ENCODE data around the gene ZBTB39.
"Not testable (repeated sequence)": the region's sequence is repeated elsewhere in the genome, so short reads cannot be mapped to it uniquely, and the experiment has no call there.

GRCh38 chr12:56985714-56986113, 20.6 kb downstream of the ZBTB39 start:
- TF ChIP-seq CTCF, POLR2A (IDR thresholded peaks at IDR 0.05): not testable (repeated sequence)

All from lower leg skin (tissue), 3 donors.